ENCODE measurements around the gene RRBP1.

RRBP1 gene

GRCh38 chr20:17605131-17605660 lies 76.8 kb downstream of the RRBP1 start:
- TF ChIP-seq CTCF (conservative IDR thresholded peaks at IDR 0.05; ENCODE audit: low read depth): no peak
- no peak overlapping the region for H3K27ac ChIP-seq
- POLR2A ChIA-PET (ENCODE audit: low non-redundant PET): no interaction called here
- CTCF ChIA-PET: no interaction called here
- DNase-seq (ENCODE audit: low spot score): no peak

- ChIA-PET POLR2A (ENCODE audit: low non-redundant PET) (no interaction called here), CTCF (interaction anchor here (1.0 kb wide), 1 partner anchor 8 kb away, joined by 3 read pairs; no protein-coding TSS in a partner anchor)
- no peak for DNase-seq (ENCODE audit: low spot score)
- H3K27ac ChIP-seq: no peak overlapping the region
- no peak for TF ChIP-seq CTCF (conservative IDR thresholded peaks at IDR 0.05; ENCODE audit: low read depth)
Observed at GRCh38 chr20:17602493-17602892, 79.5 kb downstream of the RRBP1 start.

GRCh38 chr20:17601957-17602356 lies 80.1 kb downstream of the RRBP1 start:
- ChIA-PET CTCF (interaction anchor here (1.0 kb wide), 2 partner anchors 9 to 65 kb away, joined by 3 read pairs; no protein-coding TSS in a partner anchor), POLR2A (ENCODE audit: low non-redundant PET) (no interaction called here)
- TF ChIP-seq CTCF (conservative IDR thresholded peaks at IDR 0.05; ENCODE audit: low read depth): no peak
- H3K27ac ChIP-seq: no peak overlapping the region
- DNase-seq (ENCODE audit: low spot score): no peak

GRCh38 chr20:17598013-17598550 lies 84.0 kb downstream of the RRBP1 start:
- DNase-seq (ENCODE audit: low spot score): no peak
- POLR2A ChIA-PET (ENCODE audit: low non-redundant PET): no interaction called here
- no peak overlapping the region for H3K27ac ChIP-seq
- CTCF ChIA-PET: no interaction called here
- no peak for TF ChIP-seq CTCF (conservative IDR thresholded peaks at IDR 0.05; ENCODE audit: low read depth)

GRCh38 chr20:17595856-17596255 lies 86.2 kb downstream of the RRBP1 start:
- H3K27ac ChIP-seq: no peak overlapping the region
- POLR2A ChIA-PET (ENCODE audit: low non-redundant PET): no interaction called here
- no peak for TF ChIP-seq CTCF (conservative IDR thresholded peaks at IDR 0.05; ENCODE audit: low read depth)
- no peak for DNase-seq (ENCODE audit: low spot score)
- CTCF ChIA-PET: interaction anchor here (0.6 kb wide), 2 partner anchors 18 to 97 kb away, joined by 4 to 7 read pairs; no protein-coding TSS in a partner anchor

- peak; percentile 48 for DNase-seq (ENCODE audit: low spot score)
- CTCF ChIA-PET: interaction anchor here (0.6 to 1.3 kb wide), 2 partner anchors 12 to 1839 kb away, joined by 3 read pairs; no protein-coding TSS in a partner anchor
- H3K27ac ChIP-seq: no peak overlapping the region
- no peak for TF ChIP-seq CTCF (conservative IDR thresholded peaks at IDR 0.05; ENCODE audit: low read depth)
- POLR2A ChIA-PET (ENCODE audit: low non-redundant PET): interaction anchor here (1.1 kb wide), 1 partner anchor 24 kb away, joined by 3 read pairs; no protein-coding TSS in a partner anchor
Observed at GRCh38 chr20:17594443-17594842, 87.6 kb downstream of the RRBP1 start.

All from RWPE1 (cell line).